AG09309 (cell line): ENCODE results near the gene SPAG16.

ENCODE experiments used
- DNase-seq: peaks from one replicate; pipeline ENCODE4 v3.0.0-alpha.2; 2010; ENCODE audit warnings: low read depth
- H3K4me3 ChIP-seq: 2 replicates; pipeline ENCODE4 v1.5.1; 2011; ENCODE audit warnings: mild to moderate bottlenecking, low read depth, low read length, moderate library complexity; ENCODE audit not compliant: control insufficient read depth
- TF ChIP-seq, protein P1 (sequence below): IDR thresholded peaks from 2 replicates; pipeline ENCODE4 v1.5.1; 2011; ENCODE audit warnings: mild to moderate bottlenecking, low read depth, low read length, inconsistent platforms; ENCODE audit not compliant: insufficient read depth, control insufficient read depth; ENCODE audit errors: missing control alignments

The SPAG16 gene

DNA sequence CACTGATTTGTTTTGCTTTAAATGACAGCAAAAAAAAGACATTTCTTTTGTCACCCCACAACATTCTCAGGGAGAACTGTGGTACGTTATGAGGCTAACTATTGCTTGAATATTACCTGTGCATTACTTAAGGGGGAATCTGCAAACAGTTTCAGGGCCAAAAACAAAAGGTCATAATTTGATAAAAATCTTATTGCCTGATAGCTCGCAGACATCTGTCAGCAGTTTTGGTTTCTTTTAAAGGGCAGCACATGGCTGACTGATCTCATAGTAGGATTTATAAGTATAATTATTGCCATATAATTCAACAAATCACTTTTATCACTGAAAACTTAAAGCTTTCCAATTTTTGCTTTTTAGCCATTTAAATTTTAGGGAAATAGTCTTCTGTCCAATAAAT lies 900.2 kb downstream of the SPAG16 start:
- TF ChIP-seq, protein P1, sequence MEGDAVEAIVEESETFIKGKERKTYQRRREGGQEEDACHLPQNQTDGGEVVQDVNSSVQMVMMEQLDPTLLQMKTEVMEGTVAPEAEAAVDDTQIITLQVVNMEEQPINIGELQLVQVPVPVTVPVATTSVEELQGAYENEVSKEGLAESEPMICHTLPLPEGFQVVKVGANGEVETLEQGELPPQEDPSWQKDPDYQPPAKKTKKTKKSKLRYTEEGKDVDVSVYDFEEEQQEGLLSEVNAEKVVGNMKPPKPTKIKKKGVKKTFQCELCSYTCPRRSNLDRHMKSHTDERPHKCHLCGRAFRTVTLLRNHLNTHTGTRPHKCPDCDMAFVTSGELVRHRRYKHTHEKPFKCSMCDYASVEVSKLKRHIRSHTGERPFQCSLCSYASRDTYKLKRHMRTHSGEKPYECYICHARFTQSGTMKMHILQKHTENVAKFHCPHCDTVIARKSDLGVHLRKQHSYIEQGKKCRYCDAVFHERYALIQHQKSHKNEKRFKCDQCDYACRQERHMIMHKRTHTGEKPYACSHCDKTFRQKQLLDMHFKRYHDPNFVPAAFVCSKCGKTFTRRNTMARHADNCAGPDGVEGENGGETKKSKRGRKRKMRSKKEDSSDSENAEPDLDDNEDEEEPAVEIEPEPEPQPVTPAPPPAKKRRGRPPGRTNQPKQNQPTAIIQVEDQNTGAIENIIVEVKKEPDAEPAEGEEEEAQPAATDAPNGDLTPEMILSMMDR = no peak
- H3K4me3 ChIP-seq = no peak overlapping the region
- DNase-seq = no peak

DNA sequence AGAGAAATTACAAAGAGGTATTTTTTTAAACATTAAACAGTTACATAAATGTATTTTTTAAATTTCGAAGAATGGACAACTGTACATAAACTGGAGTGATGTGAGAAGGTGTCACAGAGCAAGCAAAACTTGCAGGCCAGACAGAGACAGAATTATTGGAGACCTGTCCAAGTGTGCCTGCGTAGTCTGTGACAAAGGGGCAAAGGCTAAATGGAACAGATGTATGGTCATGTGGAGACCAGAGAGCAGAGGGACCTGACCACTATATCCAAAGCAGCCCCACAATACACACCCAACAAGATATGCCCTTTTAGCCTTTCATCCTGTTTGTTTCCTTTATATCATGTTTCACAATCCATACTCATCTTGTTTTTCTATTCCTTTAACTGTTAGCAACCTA lies 901.3 kb downstream of the SPAG16 start:
- DNase-seq = no peak
- TF ChIP-seq, protein P1 = no peak
- H3K4me3 ChIP-seq = no peak overlapping the region

DNA sequence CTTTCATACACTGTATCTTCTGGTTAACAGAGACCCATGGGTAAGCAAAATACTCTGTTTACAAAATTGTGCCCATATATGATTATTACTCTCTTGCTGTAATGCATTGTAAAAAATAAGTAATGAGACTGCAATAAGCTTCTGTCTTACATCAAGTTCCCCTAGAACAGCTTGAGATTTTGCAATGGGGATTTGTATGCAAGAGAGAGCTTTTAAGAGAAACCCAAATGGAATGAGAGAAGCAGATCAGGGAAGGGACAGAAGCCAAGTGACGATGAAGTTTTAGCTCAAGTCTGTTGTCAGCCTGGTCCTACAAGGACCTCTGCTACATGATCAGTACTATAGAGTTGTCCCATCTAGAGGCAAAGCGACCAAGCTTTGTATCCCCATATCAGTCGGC lies 908.4 kb downstream of the SPAG16 start:
- peak; percentile 18 for DNase-seq
- TF ChIP-seq, protein P1 = no peak

DNA sequence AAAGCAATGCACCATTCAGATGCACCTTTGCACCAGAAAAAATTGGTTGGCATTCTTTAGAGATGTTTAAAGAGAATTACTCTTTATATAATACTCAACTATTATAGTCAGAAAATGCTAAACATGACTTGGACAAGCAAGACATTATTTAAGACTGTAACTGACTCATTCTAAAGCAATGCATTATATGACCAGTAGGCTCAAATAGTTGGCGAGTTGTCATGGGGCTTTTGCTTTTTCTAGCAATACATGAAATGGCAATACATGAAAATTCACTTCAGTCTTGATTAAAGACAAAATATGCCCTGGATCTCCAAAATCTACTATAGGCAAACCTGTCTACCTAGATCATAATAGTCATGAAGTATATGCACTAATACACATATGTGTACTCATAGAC lies 909.7 kb downstream of the SPAG16 start:
- DNase-seq = peak; percentile 41
- H3K4me3 ChIP-seq = no peak overlapping the region
- TF ChIP-seq, protein P1 = no peak

More for the DNA sequence above, 908.4 kb downstream of the SPAG16 start:
- H3K4me3 ChIP-seq = no peak overlapping the region

DNA sequence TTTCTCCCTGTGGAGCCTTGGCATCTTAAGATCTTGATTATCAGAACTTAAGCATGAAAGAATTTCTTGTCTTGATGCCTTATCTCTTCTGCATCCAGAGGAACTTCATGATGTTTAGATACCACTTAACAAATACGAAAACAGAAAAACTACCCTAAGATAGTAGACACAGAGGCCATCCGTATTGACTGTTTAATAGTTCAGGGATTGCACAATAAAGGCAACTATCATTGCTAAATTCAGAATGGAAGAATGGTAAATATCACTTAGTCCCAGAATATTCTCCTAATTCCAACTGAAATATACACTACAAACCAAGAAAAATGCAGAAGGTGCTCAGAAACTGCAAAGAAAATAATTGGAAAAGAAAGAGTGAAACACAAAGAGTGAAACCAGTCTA lies 912.0 kb downstream of the SPAG16 start:
- TF ChIP-seq, protein P1 = no peak
- H3K4me3 ChIP-seq = no peak overlapping the region
- DNase-seq = no peak

DNA sequence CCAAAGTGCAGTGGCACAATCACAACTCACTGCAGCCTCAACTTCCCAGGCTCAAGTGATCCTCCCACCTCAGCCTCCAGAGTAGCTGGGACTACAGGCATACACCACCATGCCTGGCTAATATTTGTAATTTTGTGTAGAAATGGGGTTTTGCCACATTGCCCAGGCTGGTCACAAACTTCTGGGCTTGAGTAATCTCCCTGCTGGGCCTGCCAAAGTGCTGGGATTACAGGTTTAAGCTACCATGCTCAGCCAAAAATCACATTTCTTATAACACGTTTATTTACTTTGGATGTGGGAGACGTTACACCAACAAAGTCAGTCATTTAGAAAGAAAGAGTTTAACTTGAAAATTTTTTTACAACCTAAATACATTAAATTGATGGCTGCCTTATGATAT lies 917.6 kb downstream of the SPAG16 start:
- DNase-seq = no peak
- H3K4me3 ChIP-seq = no peak overlapping the region
- TF ChIP-seq, protein P1 = no peak

DNA sequence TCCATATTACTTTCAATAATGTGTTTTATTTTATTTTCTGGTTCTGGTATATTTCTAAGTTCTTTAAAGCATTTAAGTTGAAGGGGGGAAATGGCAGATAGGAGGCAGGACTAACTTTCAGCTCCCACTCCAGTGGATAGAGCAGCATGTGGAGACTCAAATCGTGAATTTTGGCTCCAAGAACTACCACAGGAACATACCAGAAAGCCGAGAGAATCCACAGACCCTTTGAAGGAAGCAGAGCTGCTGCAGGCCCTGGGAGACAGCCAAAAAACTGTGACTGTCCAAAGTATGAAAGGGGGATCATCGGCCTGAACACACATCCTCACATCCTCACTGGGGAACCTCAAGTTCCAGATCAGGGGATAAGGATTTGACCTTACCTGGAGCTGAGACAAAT lies 919.0 kb downstream of the SPAG16 start:
- H3K4me3 ChIP-seq = no peak overlapping the region
- TF ChIP-seq, protein P1 = no peak
- no peak for DNase-seq
